Measurements from ENCODE around the gene RNF4. TPM values are rescaled to one million over a fixed set of nuclear protein-coding genes. Genes with fewer than 3 reads are reported as not detected.

Gene RNF4
- total RNA-seq: 10 to 100 TPM; 17.8 to 30.3 (median 25.9) TPM
- 10 to 100 TPM; 11.7 to 16.5 TPM for polyA plus RNA-seq

- 0 to 1% methylated on average over 72 to 74 of the region's 74 CpGs for WGBS, 2 donors
- FAIRE-seq (peak; percentile 57), ATAC-seq (peak; percentile 91 to 97 (median 95)), DNase-seq (peak; percentile 94 to 97 (median 96))
- peak within 1 kb of the TSS; percentile 93 to 97 (median 94) for H3K4me3 ChIP-seq
- intact Hi-C loops (cut with DNase I): no loop called here
- no peaks in the 10 kb centered on the region for H3K27me3 ChIP-seq
- H3K27ac ChIP-seq: peak within 1 kb of the TSS; percentile 88 to 92 (median 90)
- H3K36me3 ChIP-seq: no peaks in the 10 kb centered on the region
- H3K4me1 ChIP-seq: peaks cover 0 to 11% (median 8%) of the 10 kb centered on the region in 3 donors
- no peak for TF ChIP-seq CTCF (IDR thresholded peaks at IDR 0.05)
- H3K9me3 ChIP-seq: no peaks in the 10 kb centered on the region
Observed at GRCh38 chr4:2468456-2469191, at the start of gene RNF4. Gene RNF4 (plus strand): TSS chr4:2469106. CDS start chr4:2490494, 21,388 bp downstream.

- no peak overlapping the region for H3K4me3 ChIP-seq
- TF ChIP-seq CTCF (IDR thresholded peaks at IDR 0.05): no peak
- H3K9me3 ChIP-seq: no peaks in the 10 kb centered on the region
- H3K36me3 ChIP-seq: no peaks in the 10 kb centered on the region
- intact Hi-C loops (cut with DNase I): no loop called here
- 40 to 51% methylated on average over 9 of the region's 9 CpGs for WGBS, 2 donors
- no peaks in the 10 kb centered on the region for H3K27me3 ChIP-seq
- peaks cover 0 to 4% (median 0%) of the 10 kb centered on the region in 3 donors for H3K4me1 ChIP-seq
- no peak for ATAC-seq
- H3K27ac ChIP-seq: no peak overlapping the region
- no peak for DNase-seq
- FAIRE-seq: no peak
Observed at GRCh38 chr4:2419814-2420213, 49.1 kb upstream of the RNF4 start.

- H3K27ac ChIP-seq: no peak overlapping the region
- H3K4me1 ChIP-seq: peaks cover 0 to 4% (median 0%) of the 10 kb centered on the region in 3 donors
- no peaks in the 10 kb centered on the region for H3K36me3 ChIP-seq
- H3K9me3 ChIP-seq: no peaks in the 10 kb centered on the region
- ATAC-seq (no peak), FAIRE-seq (no peak), DNase-seq (no peak)
- no peak for TF ChIP-seq CTCF (IDR thresholded peaks at IDR 0.05)
- WGBS, 2 donors: 78 to 88% methylated on average over 6 of the region's 6 CpGs
- intact Hi-C loops (cut with DNase I): no loop called here
- no peaks in the 10 kb centered on the region for H3K27me3 ChIP-seq
- H3K4me3 ChIP-seq: no peak overlapping the region
Observed at GRCh38 chr4:2421928-2422327, 47.0 kb upstream of the RNF4 start.

- H3K36me3 ChIP-seq: no peaks in the 10 kb centered on the region
- intact Hi-C loops (cut with DNase I): no loop called here
- TF ChIP-seq CTCF (IDR thresholded peaks at IDR 0.05): no peak
- no peak overlapping the region for H3K27ac ChIP-seq
- 80 to 87% methylated on average over 4 of the region's 4 CpGs for WGBS, 2 donors
- no peak overlapping the region for H3K4me3 ChIP-seq
- no peaks in the 10 kb centered on the region for H3K27me3 ChIP-seq
- FAIRE-seq: no peak
- ATAC-seq: no peak
- no peaks in the 10 kb centered on the region for H3K9me3 ChIP-seq
- no peak for DNase-seq
- peaks cover 0 to 4% (median 0%) of the 10 kb centered on the region in 3 donors for H3K4me1 ChIP-seq
Observed at GRCh38 chr4:2423066-2423465, 45.8 kb upstream of the RNF4 start.

GRCh38 chr4:2423695-2424094, 45.2 kb upstream of the RNF4 start:
- FAIRE-seq (no peak), DNase-seq (no peak), ATAC-seq (no peak)
- no peaks in the 10 kb centered on the region for H3K9me3 ChIP-seq
- no peaks in the 10 kb centered on the region for H3K27me3 ChIP-seq
- H3K4me1 ChIP-seq: peaks cover 0 to 4% (median 0%) of the 10 kb centered on the region in 3 donors
- 83 to 89% methylated on average over 10 of the region's 10 CpGs for WGBS, 2 donors
- H3K4me3 ChIP-seq: no peak overlapping the region
- intact Hi-C loops (cut with DNase I): no loop called here
- no peak overlapping the region for H3K27ac ChIP-seq
- H3K36me3 ChIP-seq: no peaks in the 10 kb centered on the region
- no peak for TF ChIP-seq CTCF (IDR thresholded peaks at IDR 0.05)

All from pancreas (tissue), 10 donors.